Chondrocyte (in vitro differentiated cells): ENCODE measurements around the gene ORC1. TPM values are rescaled to one million over a fixed set of nuclear protein-coding genes. Genes with fewer than 3 reads are reported as not detected.
A peak's percentile ranks its signal among the peaks of the same experiment; 100 is the strongest.

Source experiments
- DNase-seq: peaks from one replicate; pipeline ENCODE4 v3.0.0; 2021; ENCODE audit warnings: mixed read lengths, low spot score
- H3K27ac Mint-ChIP-seq: one replicate; pipeline ENCODE4 v1.8.0; 2021; ENCODE audit warnings: mild to moderate bottlenecking, moderate library complexity, mixed read lengths; ENCODE audit not compliant: unreplicated experiment
- H3K27me3 Mint-ChIP-seq: 2 replicates; pipeline ENCODE4 v1.8.0; 2021; ENCODE audit warnings: low read depth, mixed read lengths
- H3K36me3 Mint-ChIP-seq: 2 replicates; pipeline ENCODE4 v1.8.0; 2021; ENCODE audit warnings: low read depth, mixed read lengths
- H3K4me1 Mint-ChIP-seq: 2 replicates; pipeline ENCODE4 v1.8.0; 2021; ENCODE audit warnings: low read depth, mild to moderate bottlenecking, mixed read lengths
- H3K4me3 Mint-ChIP-seq: one replicate; pipeline ENCODE4 v1.8.0; 2021; ENCODE audit warnings: mild to moderate bottlenecking, moderate library complexity, mixed read lengths; ENCODE audit not compliant: unreplicated experiment
- H3K9me3 Mint-ChIP-seq: 2 replicates; pipeline ENCODE4 v1.8.0; 2021; ENCODE audit warnings: low read depth, mixed read lengths
- CTCF ChIP-seq: fragments of 200-600 bp; sonication (generic); IDR thresholded peaks from 2 replicates; pipeline ENCODE4 v1.5.0; 2021; ENCODE audit warnings: antibody characterized with exemption, mild to moderate bottlenecking, moderate library complexity
- long read RNA-seq: library from polyadenylated mRNA; stranded (forward); transcript quantifications from one replicate; pipeline ENCODE4 v2.0.0, GENCODE V29; 2021
- total RNA-seq: library from RNA; stranded (reverse); gene quantifications from 3 replicates; pipeline ENCODE4 v1.2.1, GENCODE V29; 2021

The ORC1 gene
- 0.95 to 5.1 TPM (median 1.2 TPM) in 3 replicates for total RNA-seq
- long read RNA-seq, partial matches to known transcripts: 0 of 2 reads
- long read RNA-seq, other reads (novel, unspliced or antisense): 1 of 2 reads

- peaks cover 11% of the 10 kb centered on the region for H3K36me3 Mint-ChIP-seq
- no peaks in the 10 kb centered on the region for H3K27me3 Mint-ChIP-seq
- peak; percentile 83 for TF ChIP-seq CTCF
- H3K27ac Mint-ChIP-seq: peak within 1 kb of the TSS; percentile 98
- no peaks in the 10 kb centered on the region for H3K9me3 Mint-ChIP-seq
- peaks cover 27% of the 10 kb centered on the region for H3K4me1 Mint-ChIP-seq
- DNase-seq: peak; percentile 98
- H3K4me3 Mint-ChIP-seq: peak within 1 kb of the TSS; percentile 100
Measured at GRCh38 chr1:52404116-52404974, at the start of gene ORC1, which contains the start of gene PRPF38A. Gene ORC1 (minus strand): TSS chr1:52404423. CDS start chr1:52402223, 2,200 bp downstream. Gene PRPF38A (plus strand): TSS chr1:52404602. CDS start chr1:52404750, 148 bp downstream.

GRCh38 chr1:52444463-52444862, 40.2 kb upstream of the ORC1 start:
- H3K36me3 Mint-ChIP-seq: peaks cover 16% of the 10 kb centered on the region
- no peak overlapping the region for H3K4me3 Mint-ChIP-seq
- no peak overlapping the region for H3K27ac Mint-ChIP-seq
- H3K9me3 Mint-ChIP-seq: no peaks in the 10 kb centered on the region
- no peak for DNase-seq
- TF ChIP-seq CTCF: no peak
- peaks cover 5% of the 10 kb centered on the region for H3K4me1 Mint-ChIP-seq
- no peaks in the 10 kb centered on the region for H3K27me3 Mint-ChIP-seq

GRCh38 chr1:52439976-52440375, 35.8 kb upstream of the ORC1 start:
- H3K4me3 Mint-ChIP-seq: no peak overlapping the region
- H3K27me3 Mint-ChIP-seq: no peaks in the 10 kb centered on the region
- no peaks in the 10 kb centered on the region for H3K4me1 Mint-ChIP-seq
- H3K27ac Mint-ChIP-seq: no peak overlapping the region
- DNase-seq: no peak
- no peak for TF ChIP-seq CTCF
- H3K36me3 Mint-ChIP-seq: peaks cover 20% of the 10 kb centered on the region
- no peaks in the 10 kb centered on the region for H3K9me3 Mint-ChIP-seq

- no peak for DNase-seq
- no peak for TF ChIP-seq CTCF
- Mint-ChIP-seq H3K4me1 (no peaks in the 10 kb centered on the region), H3K27ac (no peak overlapping the region), H3K4me3 (no peak overlapping the region), H3K9me3 (no peaks in the 10 kb centered on the region), H3K27me3 (no peaks in the 10 kb centered on the region), H3K36me3 (peaks cover 18% of the 10 kb centered on the region)
Measured at GRCh38 chr1:52436817-52437216, 32.6 kb upstream of the ORC1 start.

GRCh38 chr1:52435650-52436049, 31.4 kb upstream of the ORC1 start:
- H3K27ac Mint-ChIP-seq: no peak overlapping the region
- no peaks in the 10 kb centered on the region for H3K9me3 Mint-ChIP-seq
- no peak for TF ChIP-seq CTCF
- peaks cover 22% of the 10 kb centered on the region for H3K36me3 Mint-ChIP-seq
- H3K27me3 Mint-ChIP-seq: no peaks in the 10 kb centered on the region
- no peak for DNase-seq
- H3K4me1 Mint-ChIP-seq: no peaks in the 10 kb centered on the region
- no peak overlapping the region for H3K4me3 Mint-ChIP-seq
